Endothelial cell of umbilical vein (primary cell): ENCODE results near the gene OSBPL9. TPM values are rescaled to one million over a fixed set of nuclear protein-coding genes. Genes with fewer than 3 reads are reported as not detected.

Experiments used
- BruUV-seq: library from RNA; stranded (reverse); fragments of 400-500 nt; replicated peaks from 2 replicates; lab custom pipeline; 2021; lab: Mats Ljungman, UMichigan
- CTCF ChIA-PET: fragments of 300-600, 350-600 bp; sonication (Branson Sonifier 250); formaldehyde crosslinking; loops from one replicate; lab custom pipeline; 2021; ENCODE audit warnings: antibody characterized with exemption, inconsistent platforms; lab: Charles Lee
- POLR2A ChIA-PET: fragments of 300-600, 350-600 bp; sonication (Branson Sonifier 250); formaldehyde crosslinking; loops from one replicate; lab custom pipeline; 2021; ENCODE audit warnings: antibody characterized with exemption, inconsistent platforms; lab: Charles Lee
- DNase-seq: peaks from one replicate; pipeline ENCODE4 v3.0.0-alpha.2; 2011; ENCODE audit warnings: low read depth, low spot score
- FAIRE-seq: peaks from 2 replicates; lab custom pipeline; 2011; peaks lifted over from hg19 to GRCh38; lab: Jason Lieb, UNC
- H2AFZ ChIP-seq: 2 replicates; pipeline ENCODE4 v1.6.0; 2012; ENCODE audit warnings: low read depth, low read length, control low read depth, inconsistent platforms
- H3K27ac ChIP-seq: 2 replicates; pipeline ENCODE4 v1.5.1; 2011; ENCODE audit warnings: low read depth, mild to moderate bottlenecking, control low read depth, low read length, moderate library complexity; ENCODE audit not compliant: insufficient read depth
- H3K27me3 ChIP-seq, 2 experiments: 2 replicates each; pipeline versions ENCODE4 v1.6.0 to v1.6.1; 2011; ENCODE audit warnings: low read length in 2 of 2, mixed read lengths in 1 of 2; ENCODE audit not compliant: control insufficient read depth in 2 of 2, insufficient read depth in 2 of 2
- H3K36me3 ChIP-seq, 2 experiments: 2 replicates in 1 of 2; 3 replicates in 1 of 2; pipeline ENCODE4 v1.5.1; 2011; ENCODE audit warnings: low read length in 2 of 2, mild to moderate bottlenecking in 1 of 2, moderate library complexity in 1 of 2; ENCODE audit not compliant: control insufficient read depth in 2 of 2, insufficient read depth in 2 of 2; ENCODE audit errors: extremely low read depth in 1 of 2
- H3K4me1 ChIP-seq: 3 replicates; pipeline ENCODE4 v1.5.1; 2011; ENCODE audit warnings: mild to moderate bottlenecking, low read length; ENCODE audit not compliant: control insufficient read depth, insufficient read depth; ENCODE audit errors: extremely low read depth
- H3K4me2 ChIP-seq: 2 replicates; pipeline ENCODE4 v1.6.1; 2011; ENCODE audit warnings: low read length, control low read depth, mixed read lengths; ENCODE audit not compliant: insufficient read depth
- H3K4me3 ChIP-seq, 3 experiments: fragments of 200-600 bp in 1 of 3; sonication (generic), shearing (Covaris generic) in 1 of 3; replicated peaks in 1 of 3; 2 replicates each; pipeline ENCODE4 v1.5.1; 2011 to 2016; ENCODE audit warnings: control low read depth in 3 of 3, low read length in 3 of 3, mild to moderate bottlenecking in 2 of 3, inconsistent platforms in 1 of 3, low read depth in 1 of 3, moderate library complexity in 1 of 3; ENCODE audit not compliant: insufficient read depth in 1 of 3
- H3K79me2 ChIP-seq: 2 replicates; pipeline ENCODE4 v1.6.0; 2012; ENCODE audit warnings: low read length, inconsistent platforms; ENCODE audit not compliant: control insufficient read depth, insufficient read depth
- H3K9ac ChIP-seq: replicated peaks from 2 replicates; pipeline ENCODE3; 2011; ENCODE audit warnings: low read length, control low read depth; ENCODE audit not compliant: insufficient read depth; ENCODE audit errors: extremely low read depth
- H3K9me1 ChIP-seq: replicated peaks from 3 replicates; pipeline ENCODE4 v1.6.0; 2011; ENCODE audit warnings: mild to moderate bottlenecking, low read length; ENCODE audit not compliant: control insufficient read depth, insufficient read depth; ENCODE audit errors: extremely low read depth
- H3K9me3 ChIP-seq: replicated peaks from 2 replicates; pipeline ENCODE4 v1.5.1; 2012; ENCODE audit warnings: low read length, inconsistent platforms; ENCODE audit not compliant: control insufficient read depth, insufficient read depth
- H4K20me1 ChIP-seq: replicated peaks from 2 replicates; pipeline ENCODE3; 2011; ENCODE audit warnings: mild to moderate bottlenecking, low read length; ENCODE audit not compliant: control insufficient read depth, insufficient read depth; ENCODE audit errors: extremely low read depth
- EZH2 ChIP-seq: IDR thresholded peaks from 2 replicates; pipeline ENCODE4 v1.6.1; 2012; ENCODE audit warnings: borderline replicate concordance, low read depth, mild to moderate bottlenecking, moderate library complexity, low read length, inconsistent platforms; ENCODE audit not compliant: severe bottlenecking
- FOS ChIP-seq: IDR thresholded peaks from 2 replicates; pipeline ENCODE4 v1.6.1; 2011; ENCODE audit warnings: mild to moderate bottlenecking, low read length, moderate library complexity, borderline replicate concordance; ENCODE audit not compliant: insufficient read depth
- GATA2 ChIP-seq: IDR thresholded peaks from 2 replicates; pipeline ENCODE4 v1.7.0; 2011; ENCODE audit warnings: low read depth, mild to moderate bottlenecking, moderate library complexity, mixed read lengths, low read length; ENCODE audit not compliant: insufficient read length, insufficient read depth
- JUN ChIP-seq: IDR thresholded peaks from 2 replicates; pipeline ENCODE4 v1.6.1; 2011; ENCODE audit warnings: borderline replicate concordance, low read depth; ENCODE audit not compliant: insufficient read length, insufficient read depth
- MYC ChIP-seq: IDR thresholded peaks from one replicate; pipeline ENCODE4 v1.6.1; 2011; ENCODE audit warnings: mild to moderate bottlenecking, low read depth, low read length
- POLR2A ChIP-seq: IDR thresholded peaks from 2 replicates; pipeline ENCODE4 v1.6.1; 2012; ENCODE audit warnings: low read depth, mild to moderate bottlenecking, control low read depth, low read length
- POLR2AphosphoS5 ChIP-seq: IDR thresholded peaks from 2 replicates; pipeline ENCODE4 v1.6.1; 2012; ENCODE audit warnings: low read depth, mild to moderate bottlenecking, control low read depth, low read length, moderate library complexity; ENCODE audit not compliant: insufficient read depth
- dilution Hi-C: fragments of 300-500 bp; cut with MboI; formaldehyde crosslinking; loops from one replicate; pipeline ENCODE4 v1.15.0; 2019; ENCODE audit warnings: low sequenced_read_pairs; ENCODE audit not compliant: extremely low pct_ligation_motif_present
- intact Hi-C: fragments of 100-400 bp; cut with micrococcal nuclease; formaldehyde crosslinking; loops from one replicate; pipeline ENCODE4 v1.10.0; 2022
- polyA plus RNA-seq, 4 experiments: library from polyadenylated mRNA; depleted of rRNA in 3 of 4; stranded (reverse) in 3 of 4; unstranded in 1 of 4; fragments of >200 nt; gene quantifications; 2 replicates each; pipeline versions ENCODE4 v1.2.1 to v1.2.3, GENCODE V29; 2011 to 2012; ENCODE audit warnings: missing spikeins in 1 of 4
- total RNA-seq: library from RNA; stranded (reverse); gene quantifications from 2 replicates; pipeline ENCODE4 v1.2.3, GENCODE V29; 2021
- TF ChIP-seq, protein P1 (sequence below), 2 donors: IDR thresholded peaks; 1 replicate in 1 of 2; 2 replicates in 1 of 2; pipeline ENCODE4 v1.5.1; 2011; ENCODE audit warnings: low read length in 2 of 2, mild to moderate bottlenecking in 2 of 2, moderate library complexity in 2 of 2, control low read depth in 1 of 2, inconsistent platforms in 1 of 2, low read depth in 1 of 2; ENCODE audit not compliant: insufficient read depth in 1 of 2; ENCODE audit errors: extremely low read depth in 1 of 2
- TF ChIP-seq, protein P2 (sequence below): IDR thresholded peaks from 2 replicates; pipeline ENCODE4 v1.6.1; 2011; ENCODE audit not compliant: insufficient read depth, insufficient read length

Gene OSBPL9
- total and polyA plus RNA-seq, 2 donors (not counting 3 experiments of a cell fraction or from before 2014, with no cell fraction given): 46.2 to 80.3 TPM

DNA sequence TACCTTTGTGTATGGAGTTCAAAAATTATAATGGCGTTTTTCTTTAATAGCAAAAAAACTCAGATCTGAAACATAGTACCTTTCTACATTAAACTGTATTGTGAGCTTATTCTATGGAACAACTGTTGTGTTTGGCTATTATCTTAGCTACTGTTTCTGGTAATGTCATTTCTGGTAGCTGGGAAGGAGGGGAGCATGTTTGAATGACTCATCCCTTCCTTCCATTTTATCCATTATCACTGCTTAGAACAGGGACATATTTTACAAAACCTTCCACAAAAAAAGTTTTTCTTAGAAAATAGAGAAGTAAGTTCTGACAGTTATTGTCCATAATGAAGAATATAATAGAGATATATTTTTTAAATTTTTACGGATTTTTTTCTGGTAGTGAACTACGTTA, 133.3 kb downstream of the OSBPL9 start:
- intact Hi-C loops: no loop called here
- FAIRE-seq (peak; percentile 69), DNase-seq (peak; percentile 87)
- Histone ChIP-seq H3K9ac (peak overlapping the region; percentile 56), H3K27me3 (no peaks in the 10 kb centered on the region), H3K27ac (peak overlapping the region; percentile 62), H4K20me1 (no peaks in the 10 kb centered on the region), H3K4me2 (peak overlapping the region; percentile 54), H3K9me1 (no peaks in the 10 kb centered on the region), H3K36me3 (peaks cover 3 to 9% of the 10 kb centered on the region in 2 experiments), H3K9me3 (no peaks in the 10 kb centered on the region), H2AFZ (no peak overlapping the region), H3K4me1 (peaks cover 20% of the 10 kb centered on the region), H3K79me2 (no peaks in the 10 kb centered on the region), H3K4me3 (no peak overlapping the region)
- TF ChIP-seq POLR2A: no peak
- TF ChIP-seq, protein P1, sequence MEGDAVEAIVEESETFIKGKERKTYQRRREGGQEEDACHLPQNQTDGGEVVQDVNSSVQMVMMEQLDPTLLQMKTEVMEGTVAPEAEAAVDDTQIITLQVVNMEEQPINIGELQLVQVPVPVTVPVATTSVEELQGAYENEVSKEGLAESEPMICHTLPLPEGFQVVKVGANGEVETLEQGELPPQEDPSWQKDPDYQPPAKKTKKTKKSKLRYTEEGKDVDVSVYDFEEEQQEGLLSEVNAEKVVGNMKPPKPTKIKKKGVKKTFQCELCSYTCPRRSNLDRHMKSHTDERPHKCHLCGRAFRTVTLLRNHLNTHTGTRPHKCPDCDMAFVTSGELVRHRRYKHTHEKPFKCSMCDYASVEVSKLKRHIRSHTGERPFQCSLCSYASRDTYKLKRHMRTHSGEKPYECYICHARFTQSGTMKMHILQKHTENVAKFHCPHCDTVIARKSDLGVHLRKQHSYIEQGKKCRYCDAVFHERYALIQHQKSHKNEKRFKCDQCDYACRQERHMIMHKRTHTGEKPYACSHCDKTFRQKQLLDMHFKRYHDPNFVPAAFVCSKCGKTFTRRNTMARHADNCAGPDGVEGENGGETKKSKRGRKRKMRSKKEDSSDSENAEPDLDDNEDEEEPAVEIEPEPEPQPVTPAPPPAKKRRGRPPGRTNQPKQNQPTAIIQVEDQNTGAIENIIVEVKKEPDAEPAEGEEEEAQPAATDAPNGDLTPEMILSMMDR (IDR thresholded peaks at IDR 0.05; ENCODE audit: extremely low read depth in 1 of 2, insufficient read depth in 1 of 2, low read depth in 1 of 2, low read length in 2 of 2): no peak
- TF ChIP-seq, protein P2, sequence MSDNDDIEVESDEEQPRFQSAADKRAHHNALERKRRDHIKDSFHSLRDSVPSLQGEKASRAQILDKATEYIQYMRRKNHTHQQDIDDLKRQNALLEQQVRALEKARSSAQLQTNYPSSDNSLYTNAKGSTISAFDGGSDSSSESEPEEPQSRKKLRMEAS: no peak
- peak; percentile 89 for TF ChIP-seq FOS
- peak; percentile 95 for TF ChIP-seq JUN
- CTCF ChIA-PET: interaction anchor here (0.9 to 2.6 kb wide), 17 partner anchors 10 to 192 kb away, joined by 3 to 14 read pairs (median 4); no protein-coding TSS in a partner anchor
- dilution Hi-C loops: no loop called here
- POLR2A ChIA-PET: no interaction called here
- no TSS peak for BruUV-seq

DNA sequence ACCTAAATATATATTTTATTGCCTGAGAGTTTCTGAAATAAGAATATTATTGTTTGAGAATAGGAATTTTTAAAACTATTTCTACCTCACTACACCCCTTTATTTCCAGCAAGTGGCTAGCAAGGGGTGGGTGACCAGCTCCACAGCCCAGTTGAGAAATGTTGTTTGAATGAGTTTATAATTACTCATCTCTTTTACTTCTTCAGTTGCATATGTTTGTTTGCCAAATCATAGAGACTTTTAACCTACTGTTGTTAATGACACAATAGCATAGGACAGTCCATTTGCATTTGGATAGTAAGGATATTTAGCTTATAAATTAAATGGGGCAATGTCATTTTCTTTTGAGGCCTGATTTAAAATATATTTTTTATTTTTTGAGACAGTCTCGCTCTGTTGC, 133.8 kb downstream of the OSBPL9 start:
- DNase-seq (no peak), FAIRE-seq (no peak)
- no TSS peak for BruUV-seq
- no peaks in the 10 kb centered on the region for H3K27me3 ChIP-seq
- no peak overlapping the region for H3K4me3 ChIP-seq
- peak overlapping the region; percentile 54 for H3K4me2 ChIP-seq
- peak overlapping the region; percentile 62 for H3K27ac ChIP-seq
- H2AFZ ChIP-seq: no peak overlapping the region
- ChIA-PET CTCF (interaction anchor here (0.5 to 2.6 kb wide), 18 partner anchors 10 to 1177 kb away, joined by 3 to 14 read pairs (median 4); partner anchors contain the start of gene SCP2), POLR2A (no interaction called here)
- peaks cover 20% of the 10 kb centered on the region for H3K4me1 ChIP-seq
- dilution Hi-C loops: no loop called here
- H3K9ac ChIP-seq: peak overlapping the region; percentile 27
- H4K20me1 ChIP-seq: no peaks in the 10 kb centered on the region
- H3K9me1 ChIP-seq: no peaks in the 10 kb centered on the region
- peaks cover 3 to 9% of the 10 kb centered on the region in 2 experiments for H3K36me3 ChIP-seq
- no peaks in the 10 kb centered on the region for H3K79me2 ChIP-seq
- TF ChIP-seq EZH2 (no peak), POLR2AphosphoS5 (no peak), JUN (no peak), GATA2 (no peak), MYC (no peak), FOS (no peak), POLR2A (no peak)
- TF ChIP-seq, protein P1 (IDR thresholded peaks at IDR 0.05; ENCODE audit: extremely low read depth in 1 of 2, insufficient read depth in 1 of 2, low read depth in 1 of 2, low read length in 2 of 2): no peak
- TF ChIP-seq, protein P2: no peak
- H3K9me3 ChIP-seq: no peaks in the 10 kb centered on the region
- intact Hi-C loops: no loop called here
